Measurements from ENCODE around the gene KSR2.

DNA sequence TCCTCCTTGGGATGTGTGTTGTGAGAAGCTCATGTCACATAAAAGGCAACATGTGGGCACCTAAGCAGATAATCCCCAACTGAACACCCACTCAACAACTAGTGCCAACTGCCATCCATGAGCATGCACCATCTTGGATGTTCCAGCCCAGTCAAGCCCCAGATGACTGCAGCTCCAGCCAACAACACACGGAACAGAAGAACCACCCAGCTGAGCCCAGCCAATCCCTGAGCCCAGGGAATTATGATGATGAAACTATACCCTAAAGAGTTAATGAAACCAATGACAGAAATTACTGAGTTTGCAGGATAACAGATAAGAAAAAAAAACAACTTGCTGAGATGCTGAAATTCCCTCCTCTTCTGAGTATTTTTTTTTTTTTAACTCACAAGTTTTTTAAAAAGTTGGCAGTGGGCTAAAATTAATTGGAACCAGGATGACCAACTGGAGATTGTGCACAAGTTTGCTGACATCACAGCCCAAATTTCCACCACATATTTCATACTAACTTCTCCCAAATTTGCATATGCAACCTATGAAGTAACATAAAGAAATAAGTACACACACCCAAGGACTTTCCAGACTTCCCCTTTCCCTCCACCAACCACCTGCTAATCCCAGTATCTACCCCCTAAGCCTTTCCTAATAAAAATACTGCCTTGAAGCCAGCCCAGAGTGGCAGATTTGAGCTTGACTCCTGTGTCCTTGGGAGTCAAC, 124.5 kb downstream of the KSR2 start:
- no peak for TF ChIP-seq POLR2A (IDR thresholded peaks at IDR 0.05)
- TF ChIP-seq, protein P1, sequence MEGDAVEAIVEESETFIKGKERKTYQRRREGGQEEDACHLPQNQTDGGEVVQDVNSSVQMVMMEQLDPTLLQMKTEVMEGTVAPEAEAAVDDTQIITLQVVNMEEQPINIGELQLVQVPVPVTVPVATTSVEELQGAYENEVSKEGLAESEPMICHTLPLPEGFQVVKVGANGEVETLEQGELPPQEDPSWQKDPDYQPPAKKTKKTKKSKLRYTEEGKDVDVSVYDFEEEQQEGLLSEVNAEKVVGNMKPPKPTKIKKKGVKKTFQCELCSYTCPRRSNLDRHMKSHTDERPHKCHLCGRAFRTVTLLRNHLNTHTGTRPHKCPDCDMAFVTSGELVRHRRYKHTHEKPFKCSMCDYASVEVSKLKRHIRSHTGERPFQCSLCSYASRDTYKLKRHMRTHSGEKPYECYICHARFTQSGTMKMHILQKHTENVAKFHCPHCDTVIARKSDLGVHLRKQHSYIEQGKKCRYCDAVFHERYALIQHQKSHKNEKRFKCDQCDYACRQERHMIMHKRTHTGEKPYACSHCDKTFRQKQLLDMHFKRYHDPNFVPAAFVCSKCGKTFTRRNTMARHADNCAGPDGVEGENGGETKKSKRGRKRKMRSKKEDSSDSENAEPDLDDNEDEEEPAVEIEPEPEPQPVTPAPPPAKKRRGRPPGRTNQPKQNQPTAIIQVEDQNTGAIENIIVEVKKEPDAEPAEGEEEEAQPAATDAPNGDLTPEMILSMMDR (IDR thresholded peaks at IDR 0.05): no peak
